CD4-positive, alpha-beta T cell (primary cell): ENCODE results near the gene DCAF12L2. TPM values are rescaled to one million over a fixed set of nuclear protein-coding genes. Genes with fewer than 3 reads are reported as not detected.
A peak's percentile ranks its signal among the peaks of the same experiment; 100 is the strongest.

Experiments used
- ATAC-seq: fragments of 200-7000 bp; cut with Tn5 transposase; one replicate; pipeline ENCODE4 v1.10.0; 2022; ENCODE audit warnings: mild to moderate bottlenecking; ENCODE audit not compliant: poor library complexity
- CTCF ChIA-PET: fragments of 350-600 bp; sonication (Branson Sonifier 250); formaldehyde crosslinking; loops from one replicate; lab custom pipeline; 2021; ENCODE audit warnings: antibody characterized with exemption, inconsistent platforms; lab: Charles Lee
- POLR2A ChIA-PET: fragments of 350-600 bp; sonication (Branson Sonifier 250); formaldehyde crosslinking; loops from one replicate; lab custom pipeline; 2021; ENCODE audit warnings: antibody characterized with exemption, inconsistent platforms; lab: Charles Lee
- DNase-seq, 14 experiments: peaks; one replicate each; pipeline ENCODE4 v3.0.0-alpha.2; 2013 to 2020; ENCODE audit warnings: mixed read lengths in 2 of 14
- H3K27ac ChIP-seq, 2 donors: one replicate each; pipeline versions ENCODE4 v1.5.1 to v1.7.0; 2013; ENCODE audit warnings: low read length in 2 of 2, low read depth in 1 of 2, mild to moderate bottlenecking in 1 of 2
- H3K27me3 ChIP-seq, 2 experiments: 1 replicate in 1 of 2; 2 replicates in 1 of 2; pipeline versions ENCODE4 v1.6.1 to v1.7.0; 2013; ENCODE audit warnings: low read length in 2 of 2, control low read depth in 1 of 2, mild to moderate bottlenecking in 1 of 2, moderate library complexity in 1 of 2; ENCODE audit not compliant: insufficient read depth in 2 of 2, control insufficient read depth in 1 of 2
- H3K36me3 ChIP-seq: one replicate; pipeline ENCODE4 v1.6.1; 2013; ENCODE audit warnings: low read length, control low read depth; ENCODE audit not compliant: insufficient read depth
- H3K4me1 ChIP-seq: one replicate; pipeline ENCODE4 v1.6.1; 2013; ENCODE audit warnings: low read length, control low read depth; ENCODE audit not compliant: insufficient read depth
- H3K4me3 ChIP-seq: one replicate; pipeline ENCODE4 v1.5.1; 2013; ENCODE audit warnings: mild to moderate bottlenecking, low read length, moderate library complexity
- H3K9me3 ChIP-seq, 2 experiments: 1 replicate in 1 of 2; 2 replicates in 1 of 2; pipeline versions ENCODE4 v1.6.1 to v1.7.0; 2013; ENCODE audit warnings: low read length in 2 of 2, mild to moderate bottlenecking in 2 of 2, control low read depth in 1 of 2, moderate library complexity in 1 of 2; ENCODE audit not compliant: control insufficient read depth in 1 of 2, insufficient read depth in 1 of 2
- H3K27ac Mint-ChIP-seq: one replicate; pipeline ENCODE4 v1.8.0; 2020; ENCODE audit warnings: mixed read lengths
- H3K27me3 Mint-ChIP-seq: one replicate; pipeline ENCODE4 v1.8.0; 2021; ENCODE audit warnings: mixed read lengths
- H3K36me3 Mint-ChIP-seq: one replicate; pipeline ENCODE4 v1.8.0; 2021; ENCODE audit warnings: low read depth, mixed read lengths
- H3K4me1 Mint-ChIP-seq: one replicate; pipeline ENCODE4 v1.8.0; 2021; ENCODE audit warnings: low read depth, mixed read lengths
- H3K4me3 Mint-ChIP-seq: one replicate; pipeline ENCODE4 v1.8.0; 2020; ENCODE audit warnings: mild to moderate bottlenecking, mixed read lengths
- H3K9me3 Mint-ChIP-seq: one replicate; pipeline ENCODE4 v1.8.0; 2020; ENCODE audit warnings: mixed read lengths
- intact Hi-C, 2 experiments: fragments of 100-400 bp; cut with DNase I in 1 of 2; cut with micrococcal nuclease in 1 of 2; formaldehyde crosslinking; loops; one replicate each; pipeline versions ENCODE4 v1.15.1 to v1.9.0; 2023 to 2025; cut with DNase I, micrococcal nuclease
- total RNA-seq, 174 experiments: library from RNA in 2 of 174; stranded (reverse) in 2 of 174; gene quantifications; one replicate each; pipeline ENCODE4 v1.2.3 and lab custom pipeline; 2021 to 2026
- TF ChIP-seq, protein P1 (sequence below): fragments of 200-600 bp; IDR thresholded peaks from one replicate; pipeline ENCODE4 v1.8.0; 2022; ENCODE audit warnings: antibody characterized with exemption, mild to moderate bottlenecking

DCAF12L2 gene
- total RNA-seq, 2 experiments from 2014 or later = not detected

DNA sequence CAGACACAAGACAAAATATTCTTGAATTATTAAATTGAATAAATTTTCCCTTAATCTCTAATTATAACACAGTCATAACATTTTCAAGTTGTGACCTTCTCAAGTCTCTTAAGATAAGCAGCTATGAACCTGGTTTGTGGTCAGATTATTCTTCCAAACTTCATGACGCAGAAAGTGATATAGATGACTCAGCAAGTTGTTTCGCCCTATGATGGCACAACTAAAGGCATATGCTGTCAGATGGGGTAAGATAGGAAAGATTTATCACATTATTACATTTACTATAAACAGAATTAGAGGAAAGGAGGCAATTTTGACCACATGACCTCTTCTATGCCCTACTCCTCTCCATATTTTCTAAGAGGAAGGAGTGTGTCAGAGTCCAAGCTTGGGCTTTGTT, 4.6 kb upstream of the DCAF12L2 start:
- no peaks in the 10 kb centered on the region for H3K36me3 Mint-ChIP-seq
- peaks cover 10% of the 10 kb centered on the region for H3K27me3 Mint-ChIP-seq

DNA sequence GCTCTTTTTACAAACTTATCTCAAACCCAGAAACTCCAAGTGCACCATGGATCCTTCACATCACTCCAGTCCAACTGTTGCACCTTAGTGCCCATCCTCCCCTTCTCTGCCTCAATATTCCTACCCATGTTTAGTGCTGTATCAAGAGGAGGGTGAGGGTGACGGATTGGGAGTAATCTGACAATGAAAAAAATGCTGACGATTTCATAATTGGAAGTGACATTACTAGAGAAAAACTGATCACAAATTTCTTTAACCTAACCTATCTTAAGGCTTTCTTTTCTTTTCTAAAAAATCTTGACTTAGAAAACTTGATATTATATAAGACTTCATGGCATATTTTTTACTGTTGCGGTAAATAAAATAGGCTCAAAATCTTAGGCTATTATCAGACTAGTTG, 1.5 kb upstream of the DCAF12L2 start:
- Mint-ChIP-seq H3K9me3 (no peaks in the 10 kb centered on the region), H3K36me3 (no peaks in the 10 kb centered on the region), H3K27me3 (peaks cover 22% of the 10 kb centered on the region), H3K4me3 (peak overlapping the region; percentile 62), H3K4me1 (no peaks in the 10 kb centered on the region), H3K27ac (no peak overlapping the region)
- peaks cover 0 to 12% of the 10 kb centered on the region in 2 experiments for H3K9me3 ChIP-seq
- POLR2A ChIA-PET = no interaction called here
- H3K4me1 ChIP-seq = no peaks in the 10 kb centered on the region
- no peak overlapping the region for H3K27ac ChIP-seq
- intact Hi-C loops = no loop called here
- H3K27me3 ChIP-seq = no peaks in the 10 kb centered on the region
- TF ChIP-seq, protein P1, sequence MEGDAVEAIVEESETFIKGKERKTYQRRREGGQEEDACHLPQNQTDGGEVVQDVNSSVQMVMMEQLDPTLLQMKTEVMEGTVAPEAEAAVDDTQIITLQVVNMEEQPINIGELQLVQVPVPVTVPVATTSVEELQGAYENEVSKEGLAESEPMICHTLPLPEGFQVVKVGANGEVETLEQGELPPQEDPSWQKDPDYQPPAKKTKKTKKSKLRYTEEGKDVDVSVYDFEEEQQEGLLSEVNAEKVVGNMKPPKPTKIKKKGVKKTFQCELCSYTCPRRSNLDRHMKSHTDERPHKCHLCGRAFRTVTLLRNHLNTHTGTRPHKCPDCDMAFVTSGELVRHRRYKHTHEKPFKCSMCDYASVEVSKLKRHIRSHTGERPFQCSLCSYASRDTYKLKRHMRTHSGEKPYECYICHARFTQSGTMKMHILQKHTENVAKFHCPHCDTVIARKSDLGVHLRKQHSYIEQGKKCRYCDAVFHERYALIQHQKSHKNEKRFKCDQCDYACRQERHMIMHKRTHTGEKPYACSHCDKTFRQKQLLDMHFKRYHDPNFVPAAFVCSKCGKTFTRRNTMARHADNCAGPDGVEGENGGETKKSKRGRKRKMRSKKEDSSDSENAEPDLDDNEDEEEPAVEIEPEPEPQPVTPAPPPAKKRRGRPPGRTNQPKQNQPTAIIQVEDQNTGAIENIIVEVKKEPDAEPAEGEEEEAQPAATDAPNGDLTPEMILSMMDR = no peak
- H3K4me3 ChIP-seq = no peak overlapping the region
- no peaks in the 10 kb centered on the region for H3K36me3 ChIP-seq
- CTCF ChIA-PET = no interaction called here
- no peak for ATAC-seq
- DNase-seq = no peak

More for the DNA sequence above, 4.6 kb upstream of the DCAF12L2 start:
- Histone ChIP-seq H3K36me3 (no peaks in the 10 kb centered on the region), H3K4me1 (no peaks in the 10 kb centered on the region), H3K9me3 (no peaks in the 10 kb centered on the region), H3K27ac (no peak overlapping the region), H3K27me3 (no peaks in the 10 kb centered on the region), H3K4me3 (no peak overlapping the region)
- no peak for ATAC-seq
- Mint-ChIP-seq H3K4me3 (no peak overlapping the region), H3K9me3 (no peaks in the 10 kb centered on the region), H3K4me1 (no peaks in the 10 kb centered on the region), H3K27ac (no peak overlapping the region)
- ChIA-PET CTCF (no interaction called here), POLR2A (no interaction called here)
- intact Hi-C loops = no loop called here
- TF ChIP-seq, protein P1 = no peak
- no peak for DNase-seq

DNA sequence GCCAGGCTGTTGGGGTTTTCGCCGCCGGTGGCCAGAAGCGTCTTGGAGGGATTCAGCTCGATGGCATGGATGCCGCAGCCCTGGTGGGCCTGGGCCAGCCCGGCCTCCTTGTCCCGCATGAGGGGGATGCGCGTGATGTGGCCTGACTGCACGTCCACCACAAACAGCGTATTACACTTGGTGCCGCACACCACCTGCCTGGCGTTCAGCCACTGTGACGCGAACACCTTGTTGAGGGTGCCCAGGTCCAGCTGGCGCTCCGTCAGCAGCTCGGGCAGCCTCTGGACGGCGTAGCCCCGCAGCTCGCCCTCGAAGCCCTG, 728 bp downstream of the DCAF12L2 start:
- H3K36me3 Mint-ChIP-seq = no peaks in the 10 kb centered on the region
- TF ChIP-seq, protein P1 = no peak
- no peaks in the 10 kb centered on the region for H3K27me3 ChIP-seq
- peaks cover 22% of the 10 kb centered on the region for H3K27me3 Mint-ChIP-seq
- H3K4me3 Mint-ChIP-seq = no peak overlapping the region
- no peaks in the 10 kb centered on the region for H3K4me1 ChIP-seq
- ATAC-seq = no peak
- ChIA-PET CTCF (no interaction called here), POLR2A (no interaction called here)
- peaks cover 0 to 12% of the 10 kb centered on the region in 2 experiments for H3K9me3 ChIP-seq
- H3K4me1 Mint-ChIP-seq = no peaks in the 10 kb centered on the region
- H3K4me3 ChIP-seq = no peak overlapping the region
- H3K36me3 ChIP-seq = no peaks in the 10 kb centered on the region
- H3K27ac ChIP-seq = no peak overlapping the region
- H3K27ac Mint-ChIP-seq = no peak overlapping the region
- DNase-seq = no peak
- H3K9me3 Mint-ChIP-seq = no peaks in the 10 kb centered on the region
- intact Hi-C loops = no loop called here
